ENCODE results near the gene ROR2.

Gene ROR2

GRCh38 chr9:91855196-91855595 is 94.8 kb downstream of the ROR2 start:
- TF ChIP-seq CEBPB (IDR thresholded peaks at IDR 0.05): no peak
- no peak for TF ChIP-seq TEAD4 (IDR thresholded peaks at IDR 0.05)
- no peak for TF ChIP-seq NFIC (IDR thresholded peaks at IDR 0.05)
- TF ChIP-seq YY1 (IDR thresholded peaks at IDR 0.05; ENCODE audit: low read depth): no peak
- no peak for TF ChIP-seq TCF12 (IDR thresholded peaks at IDR 0.05; ENCODE audit: low read depth)
- TF ChIP-seq MAX (IDR thresholded peaks at IDR 0.05): no peak
- TF ChIP-seq USF1 (IDR thresholded peaks at IDR 0.05): no peak
- TF ChIP-seq ZBTB7A (IDR thresholded peaks at IDR 0.05; ENCODE audit: low read depth): no peak
- no peak for TF ChIP-seq FOXM1 (IDR thresholded peaks at IDR 0.05; ENCODE audit: borderline replicate concordance, low read depth)
- TF ChIP-seq CREB1 (IDR thresholded peaks at IDR 0.05; ENCODE audit: low read depth): no peak

GRCh38 chr9:91852801-91853347 is 97.2 kb downstream of the ROR2 start:
- TF ChIP-seq MAX (IDR thresholded peaks at IDR 0.05) (no peak), YY1 (IDR thresholded peaks at IDR 0.05; ENCODE audit: low read depth) (no peak), CEBPB (IDR thresholded peaks at IDR 0.05) (no peak), REST (IDR thresholded peaks at IDR 0.05; ENCODE audit: low read depth) (no peak), TEAD4 (IDR thresholded peaks at IDR 0.05) (no peak), FOXM1 (IDR thresholded peaks at IDR 0.05; ENCODE audit: borderline replicate concordance, low read depth) (no peak), USF1 (IDR thresholded peaks at IDR 0.05) (no peak), CREB1 (IDR thresholded peaks at IDR 0.05; ENCODE audit: low read depth) (no peak)

- TF ChIP-seq TCF12 (IDR thresholded peaks at IDR 0.05; ENCODE audit: low read depth): no peak
- TF ChIP-seq EP300 (IDR thresholded peaks at IDR 0.05; ENCODE audit: borderline replicate concordance): no peak
- TF ChIP-seq TEAD4 (IDR thresholded peaks at IDR 0.05): no peak
- TF ChIP-seq TAF1 (IDR thresholded peaks at IDR 0.05; ENCODE audit: low read depth): no peak
- TF ChIP-seq CREB1 (IDR thresholded peaks at IDR 0.05; ENCODE audit: low read depth): no peak
- TF ChIP-seq YY1 (IDR thresholded peaks at IDR 0.05; ENCODE audit: low read depth): no peak
- TF ChIP-seq MAX (IDR thresholded peaks at IDR 0.05): no peak
- no peak for TF ChIP-seq USF1 (IDR thresholded peaks at IDR 0.05)
- TF ChIP-seq CEBPB (IDR thresholded peaks at IDR 0.05): no peak
- TF ChIP-seq ZBTB7A (IDR thresholded peaks at IDR 0.05; ENCODE audit: low read depth): no peak
- no peak for TF ChIP-seq NFIC (IDR thresholded peaks at IDR 0.05)
- no peak for TF ChIP-seq RAD21 (IDR thresholded peaks at IDR 0.05; ENCODE audit: low read depth)
- no peak for TF ChIP-seq FOXM1 (IDR thresholded peaks at IDR 0.05; ENCODE audit: borderline replicate concordance, low read depth)
Observed at GRCh38 chr9:91849694-91850093, 100.3 kb downstream of the ROR2 start.

- TF ChIP-seq CEBPB (IDR thresholded peaks at IDR 0.05) (no peak), MAX (IDR thresholded peaks at IDR 0.05) (no peak), EP300 (IDR thresholded peaks at IDR 0.05; ENCODE audit: borderline replicate concordance) (no peak), NFIC (IDR thresholded peaks at IDR 0.05) (no peak)
Observed at GRCh38 chr9:91848146-91848545, 101.9 kb downstream of the ROR2 start.

- TF ChIP-seq EGR1 (IDR thresholded peaks at IDR 0.05): peak; percentile 89
- TF ChIP-seq TCF12 (IDR thresholded peaks at IDR 0.05; ENCODE audit: low read depth): no peak
Observed at GRCh38 chr9:91847581-91848091, 102.4 kb downstream of the ROR2 start.

- TF ChIP-seq USF1 (IDR thresholded peaks at IDR 0.05) (no peak), CREB1 (IDR thresholded peaks at IDR 0.05; ENCODE audit: low read depth) (no peak), EGR1 (IDR thresholded peaks at IDR 0.05) (no peak), RAD21 (IDR thresholded peaks at IDR 0.05; ENCODE audit: low read depth) (no peak), MAX (IDR thresholded peaks at IDR 0.05) (no peak), TCF12 (IDR thresholded peaks at IDR 0.05; ENCODE audit: low read depth) (no peak), EP300 (IDR thresholded peaks at IDR 0.05; ENCODE audit: borderline replicate concordance) (no peak), REST (IDR thresholded peaks at IDR 0.05; ENCODE audit: low read depth) (no peak), YY1 (IDR thresholded peaks at IDR 0.05; ENCODE audit: low read depth) (no peak), NFIC (IDR thresholded peaks at IDR 0.05) (no peak), ZBTB7A (IDR thresholded peaks at IDR 0.05; ENCODE audit: low read depth) (no peak), FOXM1 (IDR thresholded peaks at IDR 0.05; ENCODE audit: borderline replicate concordance, low read depth) (no peak), CEBPB (IDR thresholded peaks at IDR 0.05) (no peak), TAF1 (IDR thresholded peaks at IDR 0.05; ENCODE audit: low read depth) (no peak)
Observed at GRCh38 chr9:91845879-91846278, 104.1 kb downstream of the ROR2 start.

Measured in Ishikawa (cell line).